Astrocyte (in vitro differentiated cells and primary cell): ENCODE data around the gene FAM47B. TPM values are rescaled to one million over a fixed set of nuclear protein-coding genes. Genes with fewer than 3 reads are reported as not detected.

Source experiments
- DNase-seq: peaks from one replicate; pipeline ENCODE4 v3.0.0-alpha.2; 2010; ENCODE audit warnings: low read depth
- FAIRE-seq: peaks from 2 replicates; lab custom pipeline; 2011; peaks lifted over from hg19 to GRCh38; lab: Jason Lieb, UNC
- H2AFZ ChIP-seq: 2 replicates; pipeline ENCODE4 v1.6.0; 2012; ENCODE audit warnings: low read depth, low read length, inconsistent platforms
- H3K27ac ChIP-seq: 2 replicates; pipeline ENCODE4 v1.5.1; 2011; ENCODE audit warnings: low read depth, low read length, inconsistent platforms
- H3K27me3 ChIP-seq: 2 replicates; pipeline ENCODE4 v1.6.0; 2011; ENCODE audit warnings: low read length, inconsistent platforms; ENCODE audit not compliant: insufficient read depth
- H3K36me3 ChIP-seq: 2 replicates; pipeline ENCODE4 v1.5.1; 2011; ENCODE audit warnings: low read length, inconsistent platforms; ENCODE audit not compliant: insufficient read depth
- H3K4me1 ChIP-seq: 2 replicates; pipeline ENCODE4 v1.5.1; 2011; ENCODE audit warnings: low read length, inconsistent platforms; ENCODE audit not compliant: insufficient read depth
- H3K4me2 ChIP-seq: 2 replicates; pipeline ENCODE4 v1.6.0; 2012; ENCODE audit warnings: low read length, inconsistent platforms
- H3K4me3 ChIP-seq: 2 replicates; pipeline ENCODE4 v1.5.1; 2011; ENCODE audit warnings: low read depth, mild to moderate bottlenecking, low read length, inconsistent platforms; ENCODE audit not compliant: insufficient read depth
- H3K79me2 ChIP-seq: 2 replicates; pipeline ENCODE4 v1.6.0; 2012; ENCODE audit warnings: mild to moderate bottlenecking, low read length, inconsistent platforms; ENCODE audit not compliant: insufficient read depth
- H3K9ac ChIP-seq: 2 replicates; pipeline ENCODE4 v1.6.0; 2012; ENCODE audit warnings: mild to moderate bottlenecking, low read length, inconsistent platforms
- H3K9me3 ChIP-seq: 2 replicates; pipeline ENCODE4 v1.5.1; 2012; ENCODE audit warnings: low read depth, mild to moderate bottlenecking, low read length, inconsistent platforms; ENCODE audit not compliant: insufficient read depth
- H4K20me1 ChIP-seq: 2 replicates; pipeline ENCODE4 v1.6.0; 2012; ENCODE audit warnings: low read length, inconsistent platforms; ENCODE audit not compliant: insufficient read depth
- H3K27ac Mint-ChIP-seq: one replicate; pipeline ENCODE4 v1.8.0; 2021; ENCODE audit warnings: mild to moderate bottlenecking, mixed read lengths; ENCODE audit not compliant: unreplicated experiment
- H3K27me3 Mint-ChIP-seq: one replicate; pipeline ENCODE4 v1.8.0; 2021; ENCODE audit warnings: low read depth, mixed read lengths; ENCODE audit not compliant: unreplicated experiment
- H3K36me3 Mint-ChIP-seq: one replicate; pipeline ENCODE4 v1.8.0; 2021; ENCODE audit warnings: low read depth, mixed read lengths; ENCODE audit not compliant: unreplicated experiment
- H3K4me1 Mint-ChIP-seq: one replicate; pipeline ENCODE4 v1.8.0; 2021; ENCODE audit warnings: low read depth, mixed read lengths; ENCODE audit not compliant: unreplicated experiment
- H3K4me3 Mint-ChIP-seq: one replicate; pipeline ENCODE4 v1.8.0; 2021; ENCODE audit warnings: mild to moderate bottlenecking, moderate library complexity, mixed read lengths; ENCODE audit not compliant: unreplicated experiment
- H3K9me3 Mint-ChIP-seq: one replicate; pipeline ENCODE4 v1.8.0; 2021; ENCODE audit warnings: mild to moderate bottlenecking, mixed read lengths; ENCODE audit not compliant: unreplicated experiment
- CTCF ChIP-seq: IDR thresholded peaks from 2 replicates; pipeline ENCODE4 v1.5.1; 2011; ENCODE audit warnings: low read depth, mild to moderate bottlenecking, inconsistent platforms, low read length, moderate library complexity; ENCODE audit not compliant: insufficient read depth
- EZH2 ChIP-seq: IDR thresholded peaks from 2 replicates; pipeline ENCODE4 v1.6.1; 2012; ENCODE audit warnings: mild to moderate bottlenecking, low read length, inconsistent platforms; ENCODE audit not compliant: insufficient read depth
- total RNA-seq: library from RNA; stranded (reverse); gene quantifications from 2 replicates; pipeline ENCODE4 v1.2.1, GENCODE V29; 2021

FAM47B gene
- total RNA-seq, 1 donor from 2014 or later, result not detected

- DNase-seq (peak; percentile 40), FAIRE-seq (peak; percentile 65)
- Mint-ChIP-seq H3K27me3 (no peaks in the 10 kb centered on the region), H3K36me3 (no peaks in the 10 kb centered on the region), H3K9me3 (no peaks in the 10 kb centered on the region), H3K4me1 (peaks cover 18% of the 10 kb centered on the region), H3K4me3 (no peak overlapping the region), H3K27ac (peak overlapping the region; percentile 79)
- H4K20me1 ChIP-seq, result no peaks in the 10 kb centered on the region
- peak overlapping the region; percentile 69 for H3K4me2 ChIP-seq
- H3K27me3 ChIP-seq, result no peaks in the 10 kb centered on the region
- H3K9ac ChIP-seq, result peak overlapping the region; percentile 43
- no peak overlapping the region for H3K4me3 ChIP-seq
- peaks cover 13% of the 10 kb centered on the region for H3K4me1 ChIP-seq
- peak overlapping the region; percentile 47 for H3K27ac ChIP-seq
- no peaks in the 10 kb centered on the region for H3K36me3 ChIP-seq
- H2AFZ ChIP-seq, result no peak overlapping the region
- H3K9me3 ChIP-seq, result no peaks in the 10 kb centered on the region
- H3K79me2 ChIP-seq, result no peaks in the 10 kb centered on the region
- TF ChIP-seq EZH2 (no peak), CTCF (peak; percentile 43)
These were observed 23.7 kb upstream of the FAM47B start for GRCh38 chrX:34918856-34919255.

GRCh38 chrX:34927866-34928265, 14.7 kb upstream of the FAM47B start:
- H4K20me1 ChIP-seq, result no peaks in the 10 kb centered on the region
- Mint-ChIP-seq H3K4me1 (no peaks in the 10 kb centered on the region), H3K36me3 (no peaks in the 10 kb centered on the region), H3K9me3 (no peaks in the 10 kb centered on the region), H3K27me3 (peaks cover 9% of the 10 kb centered on the region), H3K4me3 (no peak overlapping the region), H3K27ac (no peak overlapping the region)
- H3K4me3 ChIP-seq, result no peak overlapping the region
- no peak overlapping the region for H3K27ac ChIP-seq
- no peak for DNase-seq
- TF ChIP-seq EZH2 (no peak), CTCF (no peak)
- no peaks in the 10 kb centered on the region for H3K9me3 ChIP-seq
- no peak overlapping the region for H3K9ac ChIP-seq
- no peaks in the 10 kb centered on the region for H3K27me3 ChIP-seq
- no peak overlapping the region for H2AFZ ChIP-seq
- H3K36me3 ChIP-seq, result no peaks in the 10 kb centered on the region
- no peak for FAIRE-seq
- no peaks in the 10 kb centered on the region for H3K79me2 ChIP-seq
- no peak overlapping the region for H3K4me2 ChIP-seq
- no peaks in the 10 kb centered on the region for H3K4me1 ChIP-seq

- DNase-seq (no peak), FAIRE-seq (no peak)
These were observed 639 bp downstream of the FAM47B start for GRCh38 chrX:34943235-34943634.

More at GRCh38 chrX:34943235-34943634, 639 bp downstream of the FAM47B start:
- no peak overlapping the region for H3K4me3 ChIP-seq
- no peak overlapping the region for H3K27ac ChIP-seq
- no peaks in the 10 kb centered on the region for H3K79me2 ChIP-seq
- TF ChIP-seq EZH2, result no peak
- no peak for TF ChIP-seq CTCF
- no peaks in the 10 kb centered on the region for H3K4me1 ChIP-seq
- no peak overlapping the region for H3K4me3 Mint-ChIP-seq
- H3K27me3 Mint-ChIP-seq, result no peaks in the 10 kb centered on the region
- no peak overlapping the region for H2AFZ ChIP-seq
- H3K36me3 ChIP-seq, result no peaks in the 10 kb centered on the region
- H3K4me2 ChIP-seq, result no peak overlapping the region
- no peaks in the 10 kb centered on the region for H3K9me3 Mint-ChIP-seq
- no peaks in the 10 kb centered on the region for H3K4me1 Mint-ChIP-seq
- no peaks in the 10 kb centered on the region for H3K36me3 Mint-ChIP-seq
- no peak overlapping the region for H3K27ac Mint-ChIP-seq
- H3K27me3 ChIP-seq, result no peaks in the 10 kb centered on the region
- H4K20me1 ChIP-seq, result no peaks in the 10 kb centered on the region
- H3K9me3 ChIP-seq, result no peaks in the 10 kb centered on the region
- H3K9ac ChIP-seq, result no peak overlapping the region
